ENCODE results near the gene PLA2G2F.
A peak's percentile ranks its signal among the peaks of the same experiment; 100 is the strongest.

The PLA2G2F gene

GRCh38 chr1:20169932-20170331 is 30.8 kb downstream of the PLA2G2F start:
- no peaks in the 10 kb centered on the region for H3K36me3 ChIP-seq (ENCODE audit: control insufficient read depth in 2 of 2, insufficient read depth in 2 of 2, low read length in 2 of 2)
- no peaks in the 10 kb centered on the region for H3K9me3 ChIP-seq (ENCODE audit: control insufficient read depth in 2 of 2, low read length in 2 of 2)
- no peak overlapping the region for H3K9ac ChIP-seq (ENCODE audit: low read length in 2 of 2)
- no peak overlapping the region for H3K27ac ChIP-seq (ENCODE audit: low read length)
- H3K27me3 ChIP-seq (ENCODE audit: control insufficient read depth in 1 of 2, insufficient read depth in 2 of 2, low read length in 2 of 2) = peaks cover 0 to 2% of the 10 kb centered on the region in 2 donors
- peaks cover 10% of the 10 kb centered on the region for H3K4me1 ChIP-seq (ENCODE audit: control insufficient read depth, insufficient read depth, low read length)
- no peak overlapping the region for H3K4me3 ChIP-seq (ENCODE audit: low read length in 2 of 2)

- no peaks in the 10 kb centered on the region for H3K9me3 ChIP-seq (ENCODE audit: control insufficient read depth in 2 of 2, low read length in 2 of 2)
- H3K36me3 ChIP-seq (ENCODE audit: control insufficient read depth in 2 of 2, insufficient read depth in 2 of 2, low read length in 2 of 2) = no peaks in the 10 kb centered on the region
- no peaks in the 10 kb centered on the region for H3K4me1 ChIP-seq (ENCODE audit: control insufficient read depth, insufficient read depth, low read length)
- H3K4me3 ChIP-seq (ENCODE audit: low read length in 2 of 2) = no peak overlapping the region
- H3K27me3 ChIP-seq (ENCODE audit: control insufficient read depth in 1 of 2, insufficient read depth in 2 of 2, low read length in 2 of 2) = peaks cover 0 to 2% of the 10 kb centered on the region in 2 donors
- no peak overlapping the region for H3K9ac ChIP-seq (ENCODE audit: low read length in 2 of 2)
- H3K27ac ChIP-seq (ENCODE audit: low read length) = no peak overlapping the region
Observed at GRCh38 chr1:20172033-20172590, 33.0 kb downstream of the PLA2G2F start.

- H3K27ac ChIP-seq (ENCODE audit: low read length) = peak overlapping the region; percentile 24
- no peaks in the 10 kb centered on the region for H3K36me3 ChIP-seq (ENCODE audit: control insufficient read depth in 2 of 2, insufficient read depth in 2 of 2, low read length in 2 of 2)
- no peaks in the 10 kb centered on the region for H3K27me3 ChIP-seq (ENCODE audit: control insufficient read depth in 1 of 2, insufficient read depth in 2 of 2, low read length in 2 of 2)
- peaks cover 19% of the 10 kb centered on the region for H3K4me1 ChIP-seq (ENCODE audit: control insufficient read depth, insufficient read depth, low read length)
- no peak overlapping the region for H3K4me3 ChIP-seq (ENCODE audit: low read length in 2 of 2)
- no peaks in the 10 kb centered on the region for H3K9me3 ChIP-seq (ENCODE audit: control insufficient read depth in 2 of 2, low read length in 2 of 2)
- H3K9ac ChIP-seq (ENCODE audit: low read length in 2 of 2) = no peak overlapping the region
Observed at GRCh38 chr1:20174937-20175666, 36.0 kb downstream of the PLA2G2F start.

- Histone ChIP-seq H3K9me3 (ENCODE audit: control insufficient read depth in 2 of 2, low read length in 2 of 2) (no peaks in the 10 kb centered on the region), H3K9ac (ENCODE audit: low read length in 2 of 2) (peak overlapping the region; percentile 46 to 60), H3K4me3 (ENCODE audit: low read length in 2 of 2) (peak overlapping the region; percentile 36 to 44), H3K4me1 (ENCODE audit: control insufficient read depth, insufficient read depth, low read length) (peaks cover 37% of the 10 kb centered on the region), H3K27me3 (ENCODE audit: control insufficient read depth in 1 of 2, insufficient read depth in 2 of 2, low read length in 2 of 2) (no peaks in the 10 kb centered on the region), H3K36me3 (ENCODE audit: control insufficient read depth in 2 of 2, insufficient read depth in 2 of 2, low read length in 2 of 2) (no peaks in the 10 kb centered on the region), H3K27ac (ENCODE audit: low read length) (peak overlapping the region; percentile 90)
Observed at GRCh38 chr1:20178634-20179370, 39.7 kb downstream of the PLA2G2F start.

GRCh38 chr1:20179371-20180128 is 40.4 kb downstream of the PLA2G2F start:
- H3K27ac ChIP-seq (ENCODE audit: low read length) = peak overlapping the region; percentile 90
- H3K9me3 ChIP-seq (ENCODE audit: control insufficient read depth in 2 of 2, low read length in 2 of 2) = no peaks in the 10 kb centered on the region
- H3K4me1 ChIP-seq (ENCODE audit: control insufficient read depth, insufficient read depth, low read length) = peaks cover 41% of the 10 kb centered on the region
- H3K9ac ChIP-seq (ENCODE audit: low read length in 2 of 2) = peak overlapping the region; percentile 46 to 60
- no peaks in the 10 kb centered on the region for H3K27me3 ChIP-seq (ENCODE audit: control insufficient read depth in 1 of 2, insufficient read depth in 2 of 2, low read length in 2 of 2)
- peak overlapping the region; percentile 36 to 44 for H3K4me3 ChIP-seq (ENCODE audit: low read length in 2 of 2)
- no peaks in the 10 kb centered on the region for H3K36me3 ChIP-seq (ENCODE audit: control insufficient read depth in 2 of 2, insufficient read depth in 2 of 2, low read length in 2 of 2)

GRCh38 chr1:20180129-20180843 is 41.2 kb downstream of the PLA2G2F start:
- Histone ChIP-seq H3K36me3 (ENCODE audit: control insufficient read depth in 2 of 2, insufficient read depth in 2 of 2, low read length in 2 of 2) (no peaks in the 10 kb centered on the region), H3K4me1 (ENCODE audit: control insufficient read depth, insufficient read depth, low read length) (peaks cover 47% of the 10 kb centered on the region), H3K9me3 (ENCODE audit: control insufficient read depth in 2 of 2, low read length in 2 of 2) (no peaks in the 10 kb centered on the region), H3K27ac (ENCODE audit: low read length) (peak overlapping the region; percentile 90), H3K4me3 (ENCODE audit: low read length in 2 of 2) (no peak overlapping the region), H3K27me3 (ENCODE audit: control insufficient read depth in 1 of 2, insufficient read depth in 2 of 2, low read length in 2 of 2) (no peaks in the 10 kb centered on the region), H3K9ac (ENCODE audit: low read length in 2 of 2) (no peak overlapping the region)

- no peak overlapping the region for H3K4me3 ChIP-seq (ENCODE audit: low read length in 2 of 2)
Observed at GRCh38 chr1:20180844-20181207, 41.7 kb downstream of the PLA2G2F start.

GRCh38 chr1:20182415-20182814 is 43.3 kb downstream of the PLA2G2F start:
- H3K27ac ChIP-seq (ENCODE audit: low read length) = peak overlapping the region; percentile 97

More at GRCh38 chr1:20180844-20181207, 41.7 kb downstream of the PLA2G2F start:
- Histone ChIP-seq H3K9me3 (ENCODE audit: control insufficient read depth in 2 of 2, low read length in 2 of 2) (no peaks in the 10 kb centered on the region), H3K27me3 (ENCODE audit: control insufficient read depth in 1 of 2, insufficient read depth in 2 of 2, low read length in 2 of 2) (no peaks in the 10 kb centered on the region), H3K27ac (ENCODE audit: low read length) (no peak overlapping the region), H3K4me1 (ENCODE audit: control insufficient read depth, insufficient read depth, low read length) (peaks cover 51% of the 10 kb centered on the region), H3K36me3 (ENCODE audit: control insufficient read depth in 2 of 2, insufficient read depth in 2 of 2, low read length in 2 of 2) (no peaks in the 10 kb centered on the region), H3K9ac (ENCODE audit: low read length in 2 of 2) (no peak overlapping the region)

GRCh38 chr1:20183035-20183434 is 43.9 kb downstream of the PLA2G2F start:
- Histone ChIP-seq H3K4me3 (ENCODE audit: low read length in 2 of 2) (no peak overlapping the region), H3K9me3 (ENCODE audit: control insufficient read depth in 2 of 2, low read length in 2 of 2) (no peaks in the 10 kb centered on the region), H3K36me3 (ENCODE audit: control insufficient read depth in 2 of 2, insufficient read depth in 2 of 2, low read length in 2 of 2) (no peaks in the 10 kb centered on the region), H3K9ac (ENCODE audit: low read length in 2 of 2) (no peak overlapping the region), H3K27ac (ENCODE audit: low read length) (peak overlapping the region; percentile 97), H3K4me1 (ENCODE audit: control insufficient read depth, insufficient read depth, low read length) (peaks cover 68% of the 10 kb centered on the region), H3K27me3 (ENCODE audit: control insufficient read depth in 1 of 2, insufficient read depth in 2 of 2, low read length in 2 of 2) (peaks cover 0 to 2% of the 10 kb centered on the region in 2 donors)

More at GRCh38 chr1:20182415-20182814, 43.3 kb downstream of the PLA2G2F start:
- Histone ChIP-seq H3K4me1 (ENCODE audit: control insufficient read depth, insufficient read depth, low read length) (peaks cover 63% of the 10 kb centered on the region), H3K4me3 (ENCODE audit: low read length in 2 of 2) (no peak overlapping the region), H3K36me3 (ENCODE audit: control insufficient read depth in 2 of 2, insufficient read depth in 2 of 2, low read length in 2 of 2) (no peaks in the 10 kb centered on the region), H3K9ac (ENCODE audit: low read length in 2 of 2) (no peak overlapping the region), H3K27me3 (ENCODE audit: control insufficient read depth in 1 of 2, insufficient read depth in 2 of 2, low read length in 2 of 2) (peaks cover 0 to 2% of the 10 kb centered on the region in 2 donors), H3K9me3 (ENCODE audit: control insufficient read depth in 2 of 2, low read length in 2 of 2) (no peaks in the 10 kb centered on the region)
